ENCODE results near the gene TMEM80. TPM values are rescaled to one million over a fixed set of nuclear protein-coding genes. Genes with fewer than 3 reads are reported as not detected.
"Not testable (repeated sequence)": the region's sequence is repeated elsewhere in the genome, so short reads cannot be mapped to it uniquely, and the experiment has no call there.

TMEM80 gene
- total RNA-seq: 10 to 100 TPM; 21.8 to 36.3 TPM

GRCh38 chr11:695538-696248, at the start of gene TMEM80:
TSS of gene TMEM80 (plus strand) at chr11:695816. CDS start at chr11:695828, 12 bp downstream.
- H3K9me3 ChIP-seq: no peaks in the 10 kb centered on the region
- no peaks in the 10 kb centered on the region for H3K36me3 ChIP-seq (replicated peaks in 1 of 2; ENCODE audit: insufficient read depth in 1 of 2, low read depth in 2 of 2)
- peak within 1 kb of the TSS; percentile 94 to 99 (median 97) for H3K27ac ChIP-seq
- H3K4me3 ChIP-seq: peak within 1 kb of the TSS; percentile 46 to 80
- ATAC-seq (peak; percentile 84), DNase-seq (peak; percentile 98 to 99 (median 99))
- intact Hi-C loops (cut with DNase I): no loop called here
- no peaks in the 10 kb centered on the region for H3K27me3 ChIP-seq
- TF ChIP-seq CTCF (IDR thresholded peaks at IDR 0.05): no peak
- TF ChIP-seq POLR2A (IDR thresholded peaks at IDR 0.05): peak; percentile 36 to 83 (median 70)
- peaks cover 40% of the 10 kb centered on the region for H3K4me1 ChIP-seq
- 1% methylated on average over 101 of the region's 101 CpGs; no CpG with 5 or more reads in 1 of the 2 donors for WGBS, 2 donors

- WGBS, 2 donors: 88 to 90% methylated on average over 11 to 14 of the region's 14 CpGs
- TF ChIP-seq CTCF (IDR thresholded peaks at IDR 0.05) (no peak), POLR2A (IDR thresholded peaks at IDR 0.05) (no peak)
- Histone ChIP-seq H3K4me1 (no peaks in the 10 kb centered on the region), H3K9me3 (no peaks in the 10 kb centered on the region), H3K27me3 (no peaks in the 10 kb centered on the region), H3K27ac (no peak overlapping the region), H3K36me3 (replicated peaks in 1 of 2; ENCODE audit: insufficient read depth in 1 of 2, low read depth in 2 of 2) (peaks cover 0 to 5% of the 10 kb centered on the region in 2 donors), H3K4me3 (no peak overlapping the region)
- intact Hi-C loops (cut with DNase I): no loop called here
- ATAC-seq: no peak
- no peak for DNase-seq
Measured at GRCh38 chr11:646214-646613, 49.4 kb upstream of the TMEM80 start.

GRCh38 chr11:647672-648158, 47.9 kb upstream of the TMEM80 start:
- H3K4me1 ChIP-seq; intact Hi-C loops (cut with DNase I); ATAC-seq; H3K27me3 ChIP-seq; DNase-seq; H3K27ac ChIP-seq; H3K9me3 ChIP-seq; H3K36me3 ChIP-seq (replicated peaks in 1 of 2; ENCODE audit: insufficient read depth in 1 of 2, low read depth in 2 of 2); H3K4me3 ChIP-seq: not testable (repeated sequence)
- 51 to 69% methylated on average over 7 to 12 of the region's 14 CpGs for WGBS, 2 donors

GRCh38 chr11:650482-650881, 45.1 kb upstream of the TMEM80 start:
- peaks cover 0 to 2% of the 10 kb centered on the region in 2 donors for H3K36me3 ChIP-seq (replicated peaks in 1 of 2; ENCODE audit: insufficient read depth in 1 of 2, low read depth in 2 of 2)
- 97% methylated on average over 10 of the region's 10 CpGs for WGBS, 2 donors
- DNase-seq (no peak), ATAC-seq (no peak)
- no peaks in the 10 kb centered on the region for H3K9me3 ChIP-seq
- intact Hi-C loops (cut with DNase I): no loop called here
- H3K27ac ChIP-seq: no peak overlapping the region
- peaks cover 9% of the 10 kb centered on the region for H3K4me1 ChIP-seq
- H3K4me3 ChIP-seq: no peak overlapping the region
- TF ChIP-seq POLR2A (IDR thresholded peaks at IDR 0.05) (no peak), CTCF (IDR thresholded peaks at IDR 0.05) (no peak)
- no peaks in the 10 kb centered on the region for H3K27me3 ChIP-seq

GRCh38 chr11:653136-653535, 42.5 kb upstream of the TMEM80 start:
- H3K27me3 ChIP-seq; ATAC-seq; intact Hi-C loops (cut with DNase I); H3K9me3 ChIP-seq; H3K4me3 ChIP-seq; H3K36me3 ChIP-seq (replicated peaks in 1 of 2; ENCODE audit: insufficient read depth in 1 of 2, low read depth in 2 of 2); DNase-seq; H3K27ac ChIP-seq: not testable (repeated sequence)
- peaks cover 10% of the 10 kb centered on the region for H3K4me1 ChIP-seq
- 86 to 93% methylated on average over 14 of the region's 14 CpGs for WGBS, 2 donors
